WTC11 (cell line): ENCODE data around the gene C11orf87. TPM values are rescaled to one million over a fixed set of nuclear protein-coding genes. Genes with fewer than 3 reads are reported as not detected.

Experiments
- ATAC-seq: fragments of 200-7000 bp; cut with Tn5 transposase; 2 replicates; pipeline ENCODE4 v1.10.0; 2021; ENCODE audit warnings: mild to moderate bottlenecking, moderate library complexity
- CTCF ChIA-PET: fragments of 300-600 bp; sonication (Branson Sonifier 250); formaldehyde crosslinking; loops from one replicate; lab custom pipeline; 2021; ENCODE audit warnings: antibody characterized with exemption; lab: Charles Lee
- POLR2A ChIA-PET: fragments of 350-600 bp; sonication (Branson Sonifier 250); formaldehyde crosslinking; loops from one replicate; lab custom pipeline; 2021; ENCODE audit warnings: antibody characterized with exemption; lab: Charles Lee
- DNase-seq: peaks from one replicate; pipeline ENCODE4 v3.0.0; 2021; ENCODE audit warnings: low spot score
- H3K27ac Mint-ChIP-seq: 2 replicates; pipeline ENCODE4 v1.8.0; 2021; ENCODE audit warnings: mixed read lengths
- H3K27me3 Mint-ChIP-seq: 2 replicates; pipeline ENCODE4 v1.8.0; 2021; ENCODE audit warnings: low read depth, mild to moderate bottlenecking, moderate library complexity, mixed read lengths
- H3K36me3 Mint-ChIP-seq: 2 replicates; pipeline ENCODE4 v1.8.0; 2021; ENCODE audit warnings: mixed read lengths
- H3K4me1 Mint-ChIP-seq: 2 replicates; pipeline ENCODE4 v1.8.0; 2022; ENCODE audit warnings: mixed read lengths
- H3K4me3 Mint-ChIP-seq: 2 replicates; pipeline ENCODE4 v1.8.0; 2021; ENCODE audit warnings: mild to moderate bottlenecking, moderate library complexity, mixed read lengths
- H3K9me3 Mint-ChIP-seq: 2 replicates; pipeline ENCODE4 v1.8.0; 2021; ENCODE audit warnings: mixed read lengths
- ATF2 ChIP-seq: sonication (generic); formaldehyde crosslinking; IDR thresholded peaks from 2 replicates; pipeline ENCODE4 v1.8.1; 2022; ENCODE audit warnings: low read depth, missing genetic modification reagents, borderline replicate concordance
- ATF3 ChIP-seq: sonication (generic); formaldehyde crosslinking; conservative IDR thresholded peaks from 2 replicates; pipeline ENCODE4 v1.8.1; 2022; ENCODE audit warnings: mild to moderate bottlenecking, missing genetic modification reagents
- E2F4 ChIP-seq: sonication (generic); formaldehyde crosslinking; IDR thresholded peaks from 2 replicates; pipeline ENCODE4 v1.8.1; 2022; ENCODE audit warnings: low read depth, mild to moderate bottlenecking, moderate library complexity, missing genetic modification reagents, borderline replicate concordance
- ELF4 ChIP-seq: sonication (generic); formaldehyde crosslinking; IDR thresholded peaks from 2 replicates; pipeline ENCODE4 v1.8.1; 2022; ENCODE audit warnings: low read depth, mild to moderate bottlenecking, moderate library complexity, missing genetic modification reagents
- ERG ChIP-seq: fragments of 250-450 bp; sonication (Bioruptor Pico); IDR thresholded peaks from 2 replicates; pipeline ENCODE4 v1.8.0; 2021; ENCODE audit warnings: mild to moderate bottlenecking
- ETV6 ChIP-seq: sonication (generic); formaldehyde crosslinking; IDR thresholded peaks from 2 replicates; pipeline ENCODE4 v1.8.1; 2022; ENCODE audit warnings: mild to moderate bottlenecking, missing genetic modification reagents
- FOXJ3 ChIP-seq: sonication (generic); formaldehyde crosslinking; IDR thresholded peaks from 2 replicates; pipeline ENCODE4 v1.9.0; 2021; ENCODE audit warnings: missing genetic modification reagents, mild to moderate bottlenecking, borderline replicate concordance
- FOXK1 ChIP-seq: sonication (generic); formaldehyde crosslinking; IDR thresholded peaks from 2 replicates; pipeline ENCODE4 v1.8.0; 2022; ENCODE audit warnings: mild to moderate bottlenecking, moderate library complexity, missing genetic modification reagents
- GTF2I ChIP-seq: fragments of 250-450 bp; sonication (Bioruptor Pico); conservative IDR thresholded peaks from 2 replicates; pipeline ENCODE4 v1.4.0; 2021; ENCODE audit warnings: mild to moderate bottlenecking
- IRF1 ChIP-seq: sonication (generic); formaldehyde crosslinking; IDR thresholded peaks from 2 replicates; pipeline ENCODE4 v1.8.0; 2023; ENCODE audit warnings: missing genetic modification reagents
- NR1H2 ChIP-seq: sonication (generic); formaldehyde crosslinking; IDR thresholded peaks from 2 replicates; pipeline ENCODE4 v1.9.0; 2021; ENCODE audit warnings: mild to moderate bottlenecking, moderate library complexity, missing genetic modification reagents
- TCF7 ChIP-seq: sonication (generic); formaldehyde crosslinking; IDR thresholded peaks from 2 replicates; pipeline ENCODE4 v1.8.0; 2022; ENCODE audit warnings: mild to moderate bottlenecking, low read depth, missing genetic modification reagents, moderate library complexity
- TEAD1 ChIP-seq: sonication (generic); formaldehyde crosslinking; IDR thresholded peaks from 2 replicates; pipeline ENCODE4 v1.8.0; 2022; ENCODE audit warnings: mild to moderate bottlenecking, missing genetic modification reagents
- TEAD4 ChIP-seq: sonication (generic); formaldehyde crosslinking; IDR thresholded peaks from 2 replicates; pipeline ENCODE4 v1.8.0; 2022; ENCODE audit warnings: mild to moderate bottlenecking, missing genetic modification reagents
- ZBTB21 ChIP-seq: sonication (generic); formaldehyde crosslinking; IDR thresholded peaks from 2 replicates; pipeline ENCODE4 v1.8.1; 2023; ENCODE audit warnings: mild to moderate bottlenecking, missing genetic modification reagents, borderline replicate concordance
- ZNF121 ChIP-seq: sonication (generic); formaldehyde crosslinking; IDR thresholded peaks from 2 replicates; pipeline ENCODE4 v1.8.0; 2023; ENCODE audit warnings: missing genetic modification reagents
- ZNF281 ChIP-seq: sonication (generic); formaldehyde crosslinking; IDR thresholded peaks from 2 replicates; pipeline ENCODE4 v1.8.0; 2023; ENCODE audit warnings: mild to moderate bottlenecking, missing genetic modification reagents
- ZNF317 ChIP-seq: sonication (generic); formaldehyde crosslinking; IDR thresholded peaks from 2 replicates; pipeline ENCODE4 v1.8.1; 2023; ENCODE audit warnings: low read depth, mild to moderate bottlenecking, moderate library complexity, missing genetic modification reagents, borderline replicate concordance
- total RNA-seq: library from RNA; stranded (reverse); gene quantifications from 3 replicates; pipeline ENCODE4 v1.2.3, GENCODE V29; 2021

Gene C11orf87
- total RNA-seq, 1 experiment from 2014 or later: 0.20 TPM

- Mint-ChIP-seq H3K27ac (no peak overlapping the region), H3K4me3 (no peak overlapping the region), H3K4me1 (peaks cover 9% of the 10 kb centered on the region), H3K9me3 (peaks cover 10% of the 10 kb centered on the region), H3K27me3 (no peaks in the 10 kb centered on the region; the same call in 1 of the 2 replicates), H3K36me3 (peaks cover 3% of the 10 kb centered on the region; the same call in 1 of the 2 replicates)
- ChIA-PET POLR2A (no interaction called here), CTCF (no interaction called here)
- TF ChIP-seq ATF2 (CRISPR knock-in tag) (no peak), ZNF317 (CRISPR knock-in tag) (no peak), ZNF121 (CRISPR knock-in tag) (no peak), ELF4 (CRISPR knock-in tag) (no peak), ATF3 (CRISPR knock-in tag) (no peak), ERG (no peak), TEAD4 (CRISPR knock-in tag) (no peak)
- DNase-seq (no peak), ATAC-seq (no peak)
Measured at GRCh38 chr11:109374441-109374840, 47.5 kb upstream of the C11orf87 start.

GRCh38 chr11:109377039-109377742 lies 44.8 kb upstream of the C11orf87 start:
- TF ChIP-seq TCF7 (no peak), ZNF281 (CRISPR knock-in tag) (no peak), FOXJ3 (CRISPR knock-in tag) (no peak), E2F4 (no peak), IRF1 (no peak), ZBTB21 (CRISPR knock-in tag) (no peak), NR1H2 (no peak), ETV6 (CRISPR knock-in tag) (no peak), ERG (no peak), FOXK1 (no peak), TEAD1 (CRISPR knock-in tag) (no peak), GTF2I (CRISPR knock-in tag) (no peak)
- POLR2A ChIA-PET: no interaction called here
- peak; percentile 56 for ATAC-seq
- Mint-ChIP-seq H3K9me3 (peaks cover 14% of the 10 kb centered on the region), H3K36me3 (no peaks in the 10 kb centered on the region), H3K27me3 (no peaks in the 10 kb centered on the region), H3K4me1 (peaks cover 6% of the 10 kb centered on the region), H3K27ac (no peak overlapping the region), H3K4me3 (no peak overlapping the region)
- no peak for DNase-seq
- CTCF ChIA-PET: no interaction called here
